Subcutaneous abdominal adipose tissue (tissue), 5 donors: ENCODE data around the gene C1orf105.

Source experiments
- H3K27ac ChIP-seq: one replicate; pipeline ENCODE4 v1.7.0; 2013; ENCODE audit warnings: low read depth, mild to moderate bottlenecking, inconsistent platforms, low read length, moderate library complexity
- H3K27me3 ChIP-seq, 5 donors: one replicate each; pipeline ENCODE4 v1.7.0; 2013; ENCODE audit warnings: low read length in 5 of 5, inconsistent platforms in 1 of 5; ENCODE audit not compliant: control insufficient read depth in 5 of 5, insufficient read depth in 4 of 5
- H3K36me3 ChIP-seq, 5 donors: one replicate each; pipeline ENCODE4 v1.7.0; 2013; ENCODE audit warnings: low read length in 5 of 5; ENCODE audit not compliant: control insufficient read depth in 5 of 5, insufficient read depth in 5 of 5
- H3K4me1 ChIP-seq, 5 donors: one replicate each; pipeline ENCODE4 v1.7.0; 2013; ENCODE audit warnings: low read length in 5 of 5, mild to moderate bottlenecking in 3 of 5, moderate library complexity in 1 of 5; ENCODE audit not compliant: control insufficient read depth in 5 of 5, insufficient read depth in 5 of 5
- H3K4me3 ChIP-seq, 5 donors: one replicate each; pipeline ENCODE4 v1.7.0; 2013; ENCODE audit warnings: low read length in 5 of 5, low read depth in 1 of 5
- H3K9ac ChIP-seq, 5 donors: one replicate each; pipeline ENCODE4 v1.7.0; 2013; ENCODE audit warnings: low read length in 5 of 5, mild to moderate bottlenecking in 4 of 5, moderate library complexity in 3 of 5
- H3K9me3 ChIP-seq, 5 donors: one replicate each; pipeline ENCODE4 v1.7.0; 2013; ENCODE audit warnings: low read length in 5 of 5; ENCODE audit not compliant: control insufficient read depth in 5 of 5
- donor health status: healthy.
- donor health status: healthy.
- donor health status: healthy.
- donor health status: healthy.
- donor health status: healthy.

Gene C1orf105

GRCh38 chr1:172442843-172443565 lies 22.5 kb downstream of the C1orf105 start:
- H3K9ac ChIP-seq = peak overlapping the region; percentile 8 to 96 (median 90)

GRCh38 chr1:172443666-172444453 lies 23.4 kb downstream of the C1orf105 start, which contains the start of gene PIGC:
Gene PIGC (minus strand): TSS chr1:172444069. CDS start chr1:172442622, 1,447 bp downstream.
- Histone ChIP-seq H3K9ac (peak within 1 kb of the TSS; percentile 8 to 96 (median 90)), H3K4me1 (peaks cover 0 to 22% (median 21%) of the 10 kb centered on the region in 5 donors), H3K27ac (peak within 1 kb of the TSS; percentile 61), H3K27me3 (no peaks in the 10 kb centered on the region), H3K4me3 (peak within 1 kb of the TSS; percentile 69 to 92 (median 85)), H3K9me3 (no peaks in the 10 kb centered on the region), H3K36me3 (peaks cover 0 to 14% (median 5%) of the 10 kb centered on the region in 5 donors)

More at GRCh38 chr1:172442843-172443565, 22.5 kb downstream of the C1orf105 start:
- Histone ChIP-seq H3K4me1 (peaks cover 0 to 22% (median 21%) of the 10 kb centered on the region in 5 donors), H3K27me3 (no peaks in the 10 kb centered on the region), H3K36me3 (peaks cover 0 to 14% (median 5%) of the 10 kb centered on the region in 5 donors), H3K27ac (peak overlapping the region; percentile 61), H3K4me3 (peak overlapping the region; percentile 69 to 92 (median 85)), H3K9me3 (no peaks in the 10 kb centered on the region)

DNA sequence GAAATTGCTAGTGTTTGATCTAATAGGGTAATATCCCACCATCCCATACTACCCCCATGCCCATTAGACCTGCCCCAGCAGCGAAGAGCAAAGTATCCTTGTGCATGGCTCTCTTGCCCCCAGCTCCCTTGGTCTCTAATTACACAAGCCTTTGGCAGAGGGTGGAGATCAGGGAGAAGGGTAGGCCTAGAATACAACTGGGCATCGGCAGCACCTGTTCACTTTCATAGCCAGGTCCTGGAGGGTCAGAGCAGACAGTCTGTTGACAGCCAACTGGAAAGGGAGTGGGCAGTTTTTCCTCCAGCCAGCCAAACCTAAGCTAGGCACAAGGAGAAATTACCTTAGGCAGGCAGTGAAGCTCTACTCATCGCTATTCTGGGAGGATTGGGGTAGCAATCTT lies 26.1 kb downstream of the C1orf105 start:
- Histone ChIP-seq H3K27ac (no peak overlapping the region), H3K9ac (no peak overlapping the region), H3K4me1 (peaks cover 0 to 33% (median 22%) of the 10 kb centered on the region in 5 donors)

GRCh38 chr1:172447641-172448040 lies 27.2 kb downstream of the C1orf105 start:
- Histone ChIP-seq H3K4me3 (no peak overlapping the region), H3K27ac (no peak overlapping the region), H3K27me3 (no peaks in the 10 kb centered on the region), H3K9me3 (no peaks in the 10 kb centered on the region), H3K9ac (no peak overlapping the region), H3K36me3 (no peaks in the 10 kb centered on the region), H3K4me1 (peaks cover 0 to 31% (median 18%) of the 10 kb centered on the region in 5 donors)

More for the DNA sequence above, 26.1 kb downstream of the C1orf105 start:
- Histone ChIP-seq H3K4me3 (no peak overlapping the region), H3K27me3 (no peaks in the 10 kb centered on the region), H3K36me3 (peaks cover 0 to 8% (median 4%) of the 10 kb centered on the region in 5 donors), H3K9me3 (no peaks in the 10 kb centered on the region)

DNA sequence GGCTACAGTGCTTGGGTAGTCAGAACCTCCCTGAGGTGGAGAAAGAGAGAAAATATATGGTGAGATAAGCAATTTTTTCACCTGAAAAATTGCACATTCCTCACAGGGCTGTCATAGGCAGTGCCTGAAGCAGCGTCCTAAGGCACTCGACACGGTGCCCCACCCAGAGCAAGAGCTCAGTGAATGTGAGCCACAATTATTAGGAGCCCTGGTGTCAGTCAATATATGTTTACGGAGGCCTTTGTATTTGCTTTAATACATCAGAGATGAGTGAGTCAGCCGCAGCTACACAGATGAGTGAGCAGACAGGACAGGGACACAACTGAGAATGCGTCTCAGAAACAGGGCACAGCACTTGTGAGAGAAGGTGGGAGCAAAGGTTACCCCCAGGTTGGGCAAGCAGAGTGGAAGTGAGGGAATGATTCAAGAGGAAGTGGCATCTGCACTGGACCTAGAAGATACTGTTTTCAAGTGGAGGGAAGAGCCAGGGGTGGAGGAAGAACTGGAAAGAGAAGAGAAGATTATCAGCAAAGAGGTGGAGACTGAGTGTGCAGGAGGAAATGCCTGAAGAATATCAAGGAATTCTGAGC lies 28.6 kb downstream of the C1orf105 start:
- Histone ChIP-seq H3K4me1 (peaks cover 0 to 23% (median 9%) of the 10 kb centered on the region in 5 donors), H3K27ac (no peak overlapping the region), H3K9me3 (no peaks in the 10 kb centered on the region), H3K9ac (no peak overlapping the region), H3K27me3 (no peaks in the 10 kb centered on the region), H3K36me3 (no peaks in the 10 kb centered on the region), H3K4me3 (no peak overlapping the region)

GRCh38 chr1:172449585-172450523 lies 29.4 kb downstream of the C1orf105 start:
- H3K4me3 ChIP-seq = peak overlapping the region; percentile 13 to 67 (median 50)
- no peaks in the 10 kb centered on the region for H3K9me3 ChIP-seq
- no peak overlapping the region for H3K9ac ChIP-seq
- peaks cover 0 to 20% (median 5%) of the 10 kb centered on the region in 5 donors for H3K4me1 ChIP-seq
- no peaks in the 10 kb centered on the region for H3K36me3 ChIP-seq
- no peak overlapping the region for H3K27ac ChIP-seq
- H3K27me3 ChIP-seq = no peaks in the 10 kb centered on the region

DNA sequence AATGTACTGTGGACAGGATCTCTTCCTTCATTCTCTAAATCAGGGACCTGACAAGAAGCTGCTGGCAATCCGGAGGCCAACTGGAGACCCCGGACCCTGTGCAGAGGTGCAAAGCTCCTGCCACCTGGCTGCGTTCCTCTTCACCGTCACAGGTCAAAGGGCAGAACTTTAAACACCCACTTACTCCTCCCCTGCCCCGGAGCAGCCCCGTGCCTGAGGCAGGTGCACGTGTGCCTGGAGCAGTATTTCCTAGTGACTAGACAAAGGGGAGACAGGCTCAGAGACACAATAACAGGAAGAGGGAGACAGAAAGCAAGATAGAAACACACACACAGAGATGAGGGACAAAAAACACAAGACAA lies 30.0 kb downstream of the C1orf105 start:
- Histone ChIP-seq H3K9ac (no peak overlapping the region), H3K9me3 (no peaks in the 10 kb centered on the region), H3K4me1 (peaks cover 0 to 20% (median 5%) of the 10 kb centered on the region in 5 donors), H3K27ac (no peak overlapping the region), H3K36me3 (no peaks in the 10 kb centered on the region), H3K27me3 (no peaks in the 10 kb centered on the region), H3K4me3 (peak overlapping the region in 4 of 5 donors; percentile 46 to 67 (median 51))

- Histone ChIP-seq H3K27ac (no peak overlapping the region), H3K4me3 (no peak overlapping the region), H3K4me1 (peaks cover 0 to 20% (median 5%) of the 10 kb centered on the region in 5 donors), H3K36me3 (no peaks in the 10 kb centered on the region), H3K9ac (no peak overlapping the region), H3K9me3 (no peaks in the 10 kb centered on the region), H3K27me3 (no peaks in the 10 kb centered on the region)
Observed at GRCh38 chr1:172451002-172451443, 30.5 kb downstream of the C1orf105 start.

DNA sequence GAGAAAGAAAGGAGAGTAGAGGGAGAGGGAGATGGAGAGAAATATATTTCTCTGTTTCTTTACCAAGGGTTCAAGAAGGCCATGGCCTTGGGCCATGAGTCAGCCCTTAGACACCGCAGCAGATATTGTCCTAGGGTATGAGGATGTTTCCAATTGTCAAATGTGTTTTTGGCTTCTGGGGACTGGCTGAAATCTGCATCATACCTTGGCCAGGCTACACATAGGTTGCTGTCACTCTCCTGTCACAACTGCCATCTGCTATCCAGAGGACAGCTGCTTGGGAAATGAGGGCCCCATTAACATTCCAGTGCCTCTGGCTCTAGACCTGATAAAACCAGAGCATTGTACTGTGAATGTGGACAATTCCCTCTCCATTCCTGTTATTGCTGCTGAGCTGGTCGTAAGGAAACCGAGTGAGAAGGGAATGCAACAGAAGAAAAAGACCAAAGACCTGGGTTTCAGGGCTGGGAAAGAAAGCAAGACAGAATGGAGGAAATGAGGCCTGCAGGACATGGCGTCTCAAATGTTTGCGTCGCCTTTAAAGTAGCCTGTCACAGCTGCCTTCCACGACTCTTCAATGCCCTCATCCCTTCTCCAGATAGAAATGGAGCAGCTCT lies 32.2 kb downstream of the C1orf105 start:
- Histone ChIP-seq H3K4me1 (peaks cover 0 to 21% (median 8%) of the 10 kb centered on the region in 5 donors), H3K4me3 (no peak overlapping the region), H3K27me3 (no peaks in the 10 kb centered on the region), H3K36me3 (no peaks in the 10 kb centered on the region), H3K9me3 (no peaks in the 10 kb centered on the region), H3K9ac (no peak overlapping the region), H3K27ac (no peak overlapping the region)
